Vein endothelial cell (primary cell): ENCODE results near the gene NLRP3. TPM values are rescaled to one million over a fixed set of nuclear protein-coding genes. Genes with fewer than 3 reads are reported as not detected.

Source experiments
- total RNA-seq: library from RNA; depleted of rRNA; stranded (reverse); fragments of >200 nt; gene quantifications from 2 replicates; pipeline ENCODE4 v1.2.3, GENCODE V29; 2012

The NLRP3 gene
- 0.10 and 0.98 TPM in 2 replicates for total RNA-seq

DNA sequence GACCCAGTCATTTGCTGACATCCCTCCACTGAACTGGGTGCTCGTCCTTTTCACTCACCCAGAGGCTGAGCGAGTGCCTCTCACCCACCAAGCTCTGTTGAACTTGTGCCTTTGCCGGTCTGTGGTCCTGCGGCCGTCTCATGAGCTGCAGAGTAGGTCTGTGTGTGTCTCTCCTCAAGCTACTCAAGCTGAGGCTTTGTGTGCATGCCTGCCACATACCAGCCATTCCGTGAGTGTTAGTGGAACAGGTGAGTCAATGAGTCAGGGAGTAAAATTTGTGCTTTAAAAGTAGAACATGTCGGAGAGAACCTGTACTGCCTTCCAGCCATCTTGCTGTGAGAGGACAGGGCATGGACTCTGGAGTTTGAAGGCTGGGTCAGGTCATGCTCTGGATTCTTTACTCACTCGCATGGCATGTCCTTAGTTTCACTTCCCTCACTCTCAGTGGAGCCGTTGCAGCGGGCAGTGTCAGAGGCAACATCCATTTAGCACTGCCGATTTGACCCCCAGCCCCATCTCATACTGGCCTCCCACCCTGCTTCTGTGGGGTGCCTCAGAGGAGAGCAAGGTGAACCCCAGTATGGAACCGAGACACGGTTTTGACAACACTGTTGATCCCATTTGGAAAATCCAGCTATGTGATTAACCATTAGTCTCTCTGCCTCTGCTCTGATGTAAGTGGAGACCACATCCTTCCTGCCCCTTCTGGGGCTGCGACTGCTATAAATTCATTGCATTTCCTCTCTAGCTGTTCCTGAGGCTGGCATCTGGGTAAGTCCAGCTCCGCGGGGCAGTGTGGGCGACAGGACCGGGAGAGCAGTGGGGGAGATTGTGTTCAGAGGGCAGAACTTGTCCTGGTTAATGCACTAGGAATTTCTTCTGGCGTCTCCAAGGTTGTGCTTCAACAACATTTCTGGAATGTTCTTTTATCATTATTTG is at the start of gene NLRP3:
NLRP3 (plus strand) TSS at position 751 of the 939 bp plus-strand sequence. CDS start 2,628 bp downstream, outside the sequence.

Other genes starting within 250 kb of the NLRP3 start
- gene ZNF124, start 244.2 kb upstream of the NLRP3 start, total RNA-seq = 73.5 and 79.6 TPM in 2 replicates
- not detected in 2 replicates for gene VN1R5, start 160.1 kb upstream of the NLRP3 start, total RNA-seq
- gene ZNF496, start 84.3 kb upstream of the NLRP3 start, total RNA-seq = 43.8 and 56.8 TPM in 2 replicates
- not detected in 2 replicates for gene OR2B11, start 41.9 kb downstream of the NLRP3 start, total RNA-seq
- not detected in 2 replicates for gene OR2C3, start 120.3 kb downstream of the NLRP3 start, total RNA-seq
- not detected in 2 replicates for gene GCSAML, start 133.0 kb downstream of the NLRP3 start, total RNA-seq
- gene OR2G2, start 172.2 kb downstream of the NLRP3 start, total RNA-seq = not detected in 2 replicates
- not detected in 2 replicates for gene OR2G3, start 189.4 kb downstream of the NLRP3 start, total RNA-seq